ENCODE data around the gene TAF15. TPM values are rescaled to one million over a fixed set of nuclear protein-coding genes. Genes with fewer than 3 reads are reported as not detected.

Gene TAF15
- total RNA-seq, 4 donors from 2014 or later: 48.7 to 111 (median 66.7) TPM

GRCh38 chr17:35844547-35844946 lies 35.3 kb downstream of the TAF15 start:
- intact Hi-C loops (cut with DNase I): no loop called here
- Histone ChIP-seq H3K4me3 (no peak overlapping the region), H3K4me1 (no peaks in the 10 kb centered on the region), H3K27ac (no peak overlapping the region), H3K36me3 (peaks cover 10 to 99% (median 46%) of the 10 kb centered on the region in 3 donors), H3K9me3 (no peaks in the 10 kb centered on the region), H3K27me3 (no peaks in the 10 kb centered on the region)
- no peak for DNase-seq
- WGBS, 2 donors: 94 to 95% methylated on average over 19 of the region's 19 CpGs
- TF ChIP-seq POLR2A (IDR thresholded peaks at IDR 0.05) (no peak), CTCF (IDR thresholded peaks at IDR 0.05) (no peak)

DNA sequence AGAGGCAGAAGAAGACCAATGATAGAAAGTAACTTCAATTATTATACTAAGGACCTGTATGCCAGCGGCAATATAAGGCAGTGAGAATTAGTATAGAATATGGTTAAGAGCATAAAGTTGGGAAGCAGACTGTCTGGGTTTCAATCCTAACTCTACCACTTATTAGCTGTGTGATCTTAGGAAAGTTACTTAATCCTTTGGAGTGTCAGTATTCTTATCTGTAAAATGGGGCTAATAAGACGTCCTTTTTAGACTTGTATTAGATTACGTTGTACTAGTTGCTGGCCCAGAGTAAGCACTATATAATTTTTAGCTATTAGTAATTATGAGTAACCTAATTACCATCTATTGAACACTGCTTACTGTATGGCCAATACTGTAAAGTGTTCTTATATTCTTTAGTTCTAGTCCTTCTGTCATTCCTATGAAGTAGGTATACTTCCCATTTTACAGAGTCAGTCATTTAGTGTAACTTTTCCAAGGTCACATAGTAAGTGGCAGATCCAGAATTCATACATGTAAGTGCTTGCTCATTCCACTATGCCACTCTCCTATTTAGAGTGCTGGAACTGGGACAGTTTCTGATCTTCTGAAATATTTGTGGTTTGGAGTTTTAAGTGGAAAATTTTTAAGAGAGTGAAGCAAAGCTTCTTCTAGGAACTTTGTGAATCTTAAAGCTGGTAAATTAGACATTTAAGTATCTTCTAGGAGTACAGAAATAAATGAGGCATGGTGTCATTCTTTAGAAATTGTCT lies 36.9 kb downstream of the TAF15 start:
- TF ChIP-seq POLR2A (IDR thresholded peaks at IDR 0.05) (no peak), CTCF (IDR thresholded peaks at IDR 0.05) (no peak)
- H3K27ac ChIP-seq: no peak overlapping the region
- WGBS, 2 donors: 87 to 91% methylated on average over 3 of the region's 3 CpGs
- no peak for DNase-seq
- no peak overlapping the region for H3K4me3 ChIP-seq
- intact Hi-C loops (cut with DNase I): no loop called here
- H3K4me1 ChIP-seq: no peaks in the 10 kb centered on the region
- no peaks in the 10 kb centered on the region for H3K27me3 ChIP-seq
- H3K9me3 ChIP-seq: no peaks in the 10 kb centered on the region
- H3K36me3 ChIP-seq: peaks cover 10 to 96% (median 41%) of the 10 kb centered on the region in 3 donors

- WGBS, 2 donors: 67 to 80% methylated on average over 2 of the region's 2 CpGs
- Histone ChIP-seq H3K27ac (no peak overlapping the region), H3K36me3 (peaks cover 10 to 96% (median 37%) of the 10 kb centered on the region in 3 donors)
Observed at GRCh38 chr17:35847006-35847405, 37.7 kb downstream of the TAF15 start.

GRCh38 chr17:35847633-35848373 lies 38.5 kb downstream of the TAF15 start:
- no peak for TF ChIP-seq CTCF (IDR thresholded peaks at IDR 0.05)
- TF ChIP-seq POLR2A (IDR thresholded peaks at IDR 0.05): no peak
- WGBS, 2 donors: 91 to 94% methylated on average over 4 of the region's 4 CpGs
- Histone ChIP-seq H3K9me3 (no peaks in the 10 kb centered on the region), H3K27me3 (no peaks in the 10 kb centered on the region), H3K27ac (no peak overlapping the region), H3K4me3 (no peak overlapping the region), H3K4me1 (no peaks in the 10 kb centered on the region), H3K36me3 (peaks cover 10 to 96% (median 29%) of the 10 kb centered on the region in 3 donors)
- intact Hi-C loops (cut with DNase I): no loop called here
- no peak for DNase-seq

More at GRCh38 chr17:35847006-35847405, 37.7 kb downstream of the TAF15 start:
- H3K27me3 ChIP-seq: no peaks in the 10 kb centered on the region
- no peak for TF ChIP-seq CTCF (IDR thresholded peaks at IDR 0.05)
- no peak for TF ChIP-seq POLR2A (IDR thresholded peaks at IDR 0.05)
- no peaks in the 10 kb centered on the region for H3K4me1 ChIP-seq
- H3K9me3 ChIP-seq: no peaks in the 10 kb centered on the region
- no peak for DNase-seq
- intact Hi-C loops (cut with DNase I): no loop called here
- no peak overlapping the region for H3K4me3 ChIP-seq
